Upper lobe of left lung (tissue), 6 donors: ENCODE data around the gene TMEM9B. TPM values are rescaled to one million over a fixed set of nuclear protein-coding genes. Genes with fewer than 3 reads are reported as not detected.

ENCODE experiments used
- ATAC-seq, 2 donors: fragments of 200-7000 bp; cut with Tn5 transposase; one replicate each; pipeline ENCODE4 v1.9.1; 2022; ENCODE audit warnings: mild to moderate bottlenecking in 2 of 2, moderate library complexity in 2 of 2; ENCODE audit not compliant: low FRiP score in 2 of 2
- DNase-seq, 2 donors: peaks; one replicate each; pipeline ENCODE4 v3.0.0-alpha.2; 2019 to 2020
- H3K27ac ChIP-seq, 4 donors: fragments of 200-600 bp; sonication (generic); one replicate each; pipeline ENCODE4 v1.5.1; 2016 to 2019
- H3K27me3 ChIP-seq, 4 donors: fragments of 200-600 bp; sonication (generic); one replicate each; pipeline ENCODE4 v1.5.1; 2017 to 2019
- H3K36me3 ChIP-seq, 4 donors: fragments of 200-600 bp; sonication (generic); one replicate each; pipeline ENCODE4 v1.5.1; 2016 to 2019
- H3K4me1 ChIP-seq, 4 donors: fragments of 200-600 bp; sonication (generic); one replicate each; pipeline ENCODE4 v1.5.1; 2018 to 2019
- H3K4me3 ChIP-seq, 4 donors: fragments of 200-600 bp; sonication (generic); one replicate each; pipeline ENCODE4 v1.5.1; 2017 to 2019; ENCODE audit warnings: mild to moderate bottlenecking in 2 of 4, moderate library complexity in 1 of 4
- H3K9me3 ChIP-seq, 4 donors: fragments of 200-600 bp; sonication (generic); one replicate each; pipeline ENCODE4 v1.5.1; 2018 to 2019
- CTCF ChIP-seq, 6 experiments: fragments of 450-650 bp in 4 of 6; fragments of 200-600 bp in 2 of 6; sonication (generic) in 2 of 6; IDR thresholded peaks; one replicate each; pipeline ENCODE4 v1.5.1; 2016 to 2019; ENCODE audit warnings: antibody characterized with exemption in 6 of 6
- EP300 ChIP-seq, 4 donors: sonication (generic); formaldehyde crosslinking; IDR thresholded peaks; one replicate each; pipeline ENCODE4 v1.5.1; 2017; ENCODE audit warnings: antibody characterized with exemption in 4 of 4, control low read depth in 2 of 4
- POLR2A ChIP-seq, 4 donors: fragments of 450-650 bp; IDR thresholded peaks; one replicate each; pipeline ENCODE4 v1.5.1; 2016 to 2017; ENCODE audit warnings: antibody characterized with exemption in 4 of 4, mild to moderate bottlenecking in 2 of 4
- POLR2AphosphoS5 ChIP-seq, 2 donors: sonication (generic); formaldehyde crosslinking; IDR thresholded peaks; one replicate each; pipeline ENCODE4 v1.5.1; 2017; ENCODE audit warnings: antibody characterized with exemption in 2 of 2
- WGBS, 2 donors: methylation state at CpG; one replicate each; pipeline ENCODE4 v1.1.5; 2017 to 2018; 5-methylcytosine and 5-hydroxymethylcytosine counted together
- total RNA-seq, 6 donors: library from RNA; depleted of rRNA in 4 of 6; stranded (reverse); fragments of >200 nt in 4 of 6; gene quantifications; one replicate each; pipeline versions ENCODE4 v1.1.0 to v1.2.1, GENCODE V29; 2016 to 2021
- donor health status: DM: no; HTN: no; CAD: no; lungs with moderate emphysema.
- donor health status: DM: no; HTN: yes; CAD: no; lungs with severe emphysema.

Gene TMEM9B
- total RNA-seq, 6 donors from 2014 or later, result 23.0 to 86.6 (median 56.0) TPM

- no peaks in the 10 kb centered on the region for H3K36me3 ChIP-seq
- H3K27me3 ChIP-seq, result peaks cover 0 to 13% (median 4%) of the 10 kb centered on the region in 4 donors
- peaks cover 0 to 3% (median 0%) of the 10 kb centered on the region in 4 donors for H3K9me3 ChIP-seq
- peaks cover 14 to 16% (median 16%) of the 10 kb centered on the region in 4 donors for H3K4me1 ChIP-seq
- TF ChIP-seq POLR2A (IDR thresholded peaks at IDR 0.05) (no peak), CTCF (IDR thresholded peaks at IDR 0.05) (no peak), EP300 (IDR thresholded peaks at IDR 0.05) (no peak)
- DNase-seq (no peak), ATAC-seq (no peak)
- no peak overlapping the region for H3K4me3 ChIP-seq
- H3K27ac ChIP-seq, result no peak overlapping the region
- 52 to 53% methylated on average over 3 of the region's 3 CpGs for WGBS, 2 donors
Measured at GRCh38 chr11:9008011-9008550, 43.8 kb upstream of the TMEM9B start.

GRCh38 chr11:9005087-9005486, 40.8 kb upstream of the TMEM9B start:
- no peaks in the 10 kb centered on the region for H3K36me3 ChIP-seq
- 81 to 86% methylated on average over 4 of the region's 4 CpGs for WGBS, 2 donors
- H3K27ac ChIP-seq, result no peak overlapping the region
- peaks cover 0 to 3% (median 0%) of the 10 kb centered on the region in 4 donors for H3K9me3 ChIP-seq
- ATAC-seq, result no peak
- DNase-seq, result no peak
- peaks cover 19 to 22% (median 20%) of the 10 kb centered on the region in 4 donors for H3K4me1 ChIP-seq
- no peak overlapping the region for H3K4me3 ChIP-seq
- TF ChIP-seq POLR2A (IDR thresholded peaks at IDR 0.05) (no peak), EP300 (IDR thresholded peaks at IDR 0.05) (no peak), CTCF (IDR thresholded peaks at IDR 0.05) (no peak), POLR2AphosphoS5 (IDR thresholded peaks at IDR 0.05) (no peak)
- H3K27me3 ChIP-seq, result peaks cover 0 to 13% (median 4%) of the 10 kb centered on the region in 4 donors

GRCh38 chr11:9004183-9004926, 40.1 kb upstream of the TMEM9B start:
- TF ChIP-seq EP300 (IDR thresholded peaks at IDR 0.05) (no peak), POLR2A (IDR thresholded peaks at IDR 0.05) (no peak), CTCF (IDR thresholded peaks at IDR 0.05) (peak in 1 of 6 experiments; percentile 4), POLR2AphosphoS5 (IDR thresholded peaks at IDR 0.05) (no peak)
- no peaks in the 10 kb centered on the region for H3K36me3 ChIP-seq
- 47 to 50% methylated on average over 10 to 12 of the region's 69 CpGs for WGBS, 2 donors
- peak overlapping the region; percentile 18 to 59 (median 50) for H3K4me3 ChIP-seq
- H3K9me3 ChIP-seq, result peaks cover 0 to 3% (median 0%) of the 10 kb centered on the region in 4 donors
- peak; percentile 24 to 89 for DNase-seq
- no peak overlapping the region for H3K27ac ChIP-seq
- H3K27me3 ChIP-seq, result peaks cover 0 to 13% (median 4%) of the 10 kb centered on the region in 4 donors
- no peak for ATAC-seq
- H3K4me1 ChIP-seq, result peaks cover 19 to 22% (median 20%) of the 10 kb centered on the region in 4 donors

- Histone ChIP-seq H3K9me3 (peaks cover 0 to 3% (median 0%) of the 10 kb centered on the region in 4 donors), H3K27ac (no peak within 1 kb of the TSS), H3K4me3 (peak within 1 kb of the TSS; percentile 18 to 59 (median 50)), H3K4me1 (peaks cover 19 to 22% (median 20%) of the 10 kb centered on the region in 4 donors), H3K36me3 (no peaks in the 10 kb centered on the region), H3K27me3 (peaks cover 0 to 13% (median 4%) of the 10 kb centered on the region in 4 donors)
- DNase-seq, result peak; percentile 79 to 95
- peak; percentile 57 to 92 for ATAC-seq
- TF ChIP-seq EP300 (IDR thresholded peaks at IDR 0.05), result no peak
- TF ChIP-seq POLR2A (IDR thresholded peaks at IDR 0.05), result peak in 2 of 4 donors; percentile 37 to 41
- peak in 1 of 2 donors; percentile 21 for TF ChIP-seq POLR2AphosphoS5 (IDR thresholded peaks at IDR 0.05)
- TF ChIP-seq CTCF (IDR thresholded peaks at IDR 0.05), result peak in 1 of 6 experiments; percentile 13
- WGBS, 2 donors, result 6 to 7% methylated on average over 25 to 37 of the region's 83 CpGs
Measured at GRCh38 chr11:9003573-9004182, 39.4 kb upstream of the TMEM9B start, which contains the start of gene NRIP3. Gene NRIP3 (minus strand): TSS chr11:9004001. CDS start chr11:9003935, 66 bp downstream.
